ENCODE results near the gene AGFG2. TPM values are rescaled to one million over a fixed set of nuclear protein-coding genes. Genes with fewer than 3 reads are reported as not detected.
A peak's percentile ranks its signal among the peaks of the same experiment; 100 is the strongest.

Gene AGFG2
- total RNA-seq, 1 donor = 9.4 TPM

DNA sequence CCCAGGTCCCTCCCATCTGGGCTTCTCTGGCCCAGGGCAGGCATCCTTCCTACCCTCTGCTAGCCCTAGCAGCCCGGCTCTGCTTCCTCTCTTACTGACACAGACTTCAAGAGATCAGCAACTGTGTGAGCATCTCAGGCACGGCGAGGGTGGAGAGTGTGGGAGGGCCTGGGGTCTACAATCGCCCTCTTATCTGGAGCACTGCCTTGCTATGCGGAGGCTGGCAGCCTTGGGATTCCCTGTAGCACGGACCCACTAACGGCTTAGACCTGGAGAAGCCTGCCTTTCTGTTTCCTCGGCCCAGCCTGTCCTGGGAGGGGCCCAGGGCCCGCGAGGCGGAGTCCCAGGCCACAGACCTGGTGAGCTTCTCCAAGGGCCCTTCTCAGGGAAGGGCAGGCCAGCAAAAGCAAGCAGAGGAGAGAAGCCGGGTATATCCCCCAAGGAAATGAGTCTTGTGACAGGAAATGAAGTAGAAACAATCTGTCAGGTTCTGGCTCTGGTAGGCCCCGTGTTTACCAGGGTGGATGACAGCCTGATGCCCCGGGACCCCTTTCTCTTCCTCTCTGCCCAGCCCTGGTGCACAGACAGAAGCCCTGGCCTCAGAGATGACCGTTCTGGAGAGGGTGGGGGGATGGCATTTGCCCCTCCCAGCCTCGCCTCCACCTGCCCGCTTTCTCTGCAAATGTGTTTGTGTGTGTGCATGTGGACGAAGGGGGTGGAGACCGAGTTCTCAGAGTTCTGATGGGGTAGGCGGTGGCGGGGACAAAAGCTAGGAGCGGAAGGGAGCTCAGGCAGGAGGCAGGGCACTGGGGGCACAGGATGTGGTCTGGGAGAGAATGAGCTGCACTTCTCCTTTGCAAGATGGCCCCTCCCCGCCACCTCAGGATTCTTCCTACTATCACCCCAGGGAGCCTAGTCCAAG, 44.4 kb downstream of the AGFG2 start:
- Histone ChIP-seq H3K27me3 (ENCODE audit: insufficient read depth, low read length) (no peaks in the 10 kb centered on the region), H3K79me2 (ENCODE audit: insufficient read depth, low read length) (peaks cover 47% of the 10 kb centered on the region), H3K27ac (ENCODE audit: low read depth, low read length) (peak overlapping the region; percentile 47), H4K20me1 (ENCODE audit: insufficient read depth, low read length) (peaks cover 41% of the 10 kb centered on the region), H3K4me3 (ENCODE audit: insufficient read depth, low read length) (peak overlapping the region; percentile 37), H3K9me3 (ENCODE audit: low read depth, low read length) (no peaks in the 10 kb centered on the region), H3K4me1 (ENCODE audit: insufficient read depth, low read length) (peaks cover 23% of the 10 kb centered on the region), H3K4me2 (ENCODE audit: insufficient read depth, low read length) (peak overlapping the region; percentile 88), H2AFZ (ENCODE audit: low read length) (no peak overlapping the region), H3K36me3 (ENCODE audit: insufficient read depth, low read length) (peaks cover 39% of the 10 kb centered on the region)
- TF ChIP-seq, protein P1, sequence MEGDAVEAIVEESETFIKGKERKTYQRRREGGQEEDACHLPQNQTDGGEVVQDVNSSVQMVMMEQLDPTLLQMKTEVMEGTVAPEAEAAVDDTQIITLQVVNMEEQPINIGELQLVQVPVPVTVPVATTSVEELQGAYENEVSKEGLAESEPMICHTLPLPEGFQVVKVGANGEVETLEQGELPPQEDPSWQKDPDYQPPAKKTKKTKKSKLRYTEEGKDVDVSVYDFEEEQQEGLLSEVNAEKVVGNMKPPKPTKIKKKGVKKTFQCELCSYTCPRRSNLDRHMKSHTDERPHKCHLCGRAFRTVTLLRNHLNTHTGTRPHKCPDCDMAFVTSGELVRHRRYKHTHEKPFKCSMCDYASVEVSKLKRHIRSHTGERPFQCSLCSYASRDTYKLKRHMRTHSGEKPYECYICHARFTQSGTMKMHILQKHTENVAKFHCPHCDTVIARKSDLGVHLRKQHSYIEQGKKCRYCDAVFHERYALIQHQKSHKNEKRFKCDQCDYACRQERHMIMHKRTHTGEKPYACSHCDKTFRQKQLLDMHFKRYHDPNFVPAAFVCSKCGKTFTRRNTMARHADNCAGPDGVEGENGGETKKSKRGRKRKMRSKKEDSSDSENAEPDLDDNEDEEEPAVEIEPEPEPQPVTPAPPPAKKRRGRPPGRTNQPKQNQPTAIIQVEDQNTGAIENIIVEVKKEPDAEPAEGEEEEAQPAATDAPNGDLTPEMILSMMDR (IDR thresholded peaks at IDR 0.05; ENCODE audit: extremely low read depth, low read depth, low read length) = no peak
- DNase-seq (ENCODE audit: insufficient read length, low spot score, missing footprints) = peak; percentile 93

DNA sequence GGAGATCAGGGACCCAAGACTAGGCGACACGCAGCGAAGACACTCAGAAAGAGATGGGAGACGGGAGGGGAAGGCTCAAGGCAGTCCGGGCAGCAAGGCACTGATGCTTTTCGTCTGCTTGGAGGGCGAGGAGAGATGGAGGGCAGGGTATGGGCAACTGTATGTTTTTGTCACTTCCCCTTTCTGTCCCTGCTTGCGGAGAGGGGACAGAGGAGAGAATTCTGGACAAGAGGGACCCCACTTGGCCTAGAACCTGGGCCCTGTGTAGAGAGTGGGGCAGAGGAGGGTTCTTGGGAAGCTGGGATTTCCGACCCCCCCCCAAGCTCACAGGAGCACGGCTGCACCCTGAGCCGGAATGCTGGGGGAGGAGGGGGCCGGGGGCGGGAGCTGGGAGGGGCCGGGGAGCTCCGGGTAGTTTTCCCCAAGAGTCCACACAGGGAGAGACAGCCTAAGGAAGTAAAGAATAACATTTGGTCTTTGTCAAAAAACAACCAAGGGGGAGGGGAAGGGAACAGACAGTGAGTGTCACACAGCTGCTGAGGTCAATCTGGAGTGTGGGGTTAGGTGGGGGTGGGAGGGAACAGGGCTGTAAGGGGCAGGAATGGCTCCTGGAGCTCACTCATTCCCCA, 45.2 kb downstream of the AGFG2 start:
- peaks cover 41% of the 10 kb centered on the region for H4K20me1 ChIP-seq (ENCODE audit: insufficient read depth, low read length)
- peaks cover 47% of the 10 kb centered on the region for H3K79me2 ChIP-seq (ENCODE audit: insufficient read depth, low read length)

DNA sequence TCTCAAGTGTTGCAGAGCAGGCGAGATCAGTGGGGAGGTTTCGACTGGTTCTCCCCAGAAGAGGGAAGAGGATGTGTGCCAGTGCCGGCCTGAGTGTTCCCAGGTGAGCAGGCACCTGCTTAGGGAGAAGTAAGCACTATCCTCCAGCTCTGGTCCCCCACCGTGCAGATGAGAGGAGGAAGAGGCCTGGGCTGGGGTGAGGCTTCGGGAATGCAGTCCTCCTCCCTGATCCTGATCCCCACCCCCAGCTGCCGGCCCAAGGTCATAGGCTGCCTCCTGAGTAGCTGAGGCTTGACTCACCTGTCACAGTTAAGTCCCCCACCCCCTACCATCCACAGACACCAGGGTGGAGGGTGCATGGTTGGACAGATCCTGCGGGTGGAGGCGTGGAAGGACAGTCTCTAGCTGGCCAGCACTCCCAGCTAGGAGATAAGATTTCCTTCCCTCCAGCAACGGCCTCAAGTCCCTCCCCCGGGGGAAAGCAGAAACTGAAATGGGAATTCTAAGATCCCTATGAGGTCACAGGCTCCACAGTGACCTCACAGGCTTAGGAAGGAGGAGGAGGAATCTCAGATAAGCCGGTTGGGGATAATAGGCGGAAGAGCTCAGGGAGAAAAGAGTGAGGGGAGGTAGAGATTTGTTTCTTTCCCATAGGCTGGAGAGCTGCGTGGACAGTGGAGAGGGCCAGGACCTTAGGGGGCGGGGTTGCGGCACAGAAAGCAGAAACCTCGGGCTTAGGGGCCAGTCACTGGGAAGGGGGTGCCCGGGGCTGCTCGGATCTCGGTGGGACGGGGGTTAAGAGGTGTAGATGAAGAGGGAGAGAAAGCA, 45.9 kb downstream of the AGFG2 start:
- Histone ChIP-seq H3K4me2 (ENCODE audit: insufficient read depth, low read length) (peak overlapping the region; percentile 88), H3K36me3 (ENCODE audit: insufficient read depth, low read length) (peaks cover 28% of the 10 kb centered on the region), H3K27me3 (ENCODE audit: insufficient read depth, low read length) (no peaks in the 10 kb centered on the region), H3K27ac (ENCODE audit: low read depth, low read length) (peak overlapping the region; percentile 77), H3K4me3 (ENCODE audit: insufficient read depth, low read length) (peak overlapping the region; percentile 91), H4K20me1 (ENCODE audit: insufficient read depth, low read length) (peaks cover 37% of the 10 kb centered on the region), H2AFZ (ENCODE audit: low read length) (no peak overlapping the region), H3K9me3 (ENCODE audit: low read depth, low read length) (no peaks in the 10 kb centered on the region), H3K79me2 (ENCODE audit: insufficient read depth, low read length) (peaks cover 47% of the 10 kb centered on the region), H3K4me1 (ENCODE audit: insufficient read depth, low read length) (peaks cover 23% of the 10 kb centered on the region)
- TF ChIP-seq, protein P1 (IDR thresholded peaks at IDR 0.05; ENCODE audit: extremely low read depth, low read depth, low read length) = no peak
- peak; percentile 95 for DNase-seq (ENCODE audit: insufficient read length, low spot score, missing footprints)

More for the DNA sequence above, 45.2 kb downstream of the AGFG2 start:
- Histone ChIP-seq H3K27ac (ENCODE audit: low read depth, low read length) (peak overlapping the region; percentile 77), H3K27me3 (ENCODE audit: insufficient read depth, low read length) (no peaks in the 10 kb centered on the region), H2AFZ (ENCODE audit: low read length) (no peak overlapping the region), H3K9me3 (ENCODE audit: low read depth, low read length) (no peaks in the 10 kb centered on the region), H3K4me3 (ENCODE audit: insufficient read depth, low read length) (peak overlapping the region; percentile 91), H3K4me1 (ENCODE audit: insufficient read depth, low read length) (peaks cover 23% of the 10 kb centered on the region), H3K4me2 (ENCODE audit: insufficient read depth, low read length) (peak overlapping the region; percentile 88), H3K36me3 (ENCODE audit: insufficient read depth, low read length) (peaks cover 33% of the 10 kb centered on the region)
- peak; percentile 87 for DNase-seq (ENCODE audit: insufficient read length, low spot score, missing footprints)
- TF ChIP-seq, protein P1 (IDR thresholded peaks at IDR 0.05; ENCODE audit: extremely low read depth, low read depth, low read length) = no peak
